HG02973 (cell line): Measurements from ENCODE around the gene DUS1L.

Experiments
- ATAC-seq: cut with Tn5 transposase; IDR thresholded peaks from one replicate; pipeline ENCODE4 v1.9.1; 2021; ENCODE audit warnings: moderate library complexity; ENCODE audit not compliant: unreplicated experiment

DUS1L gene

DNA sequence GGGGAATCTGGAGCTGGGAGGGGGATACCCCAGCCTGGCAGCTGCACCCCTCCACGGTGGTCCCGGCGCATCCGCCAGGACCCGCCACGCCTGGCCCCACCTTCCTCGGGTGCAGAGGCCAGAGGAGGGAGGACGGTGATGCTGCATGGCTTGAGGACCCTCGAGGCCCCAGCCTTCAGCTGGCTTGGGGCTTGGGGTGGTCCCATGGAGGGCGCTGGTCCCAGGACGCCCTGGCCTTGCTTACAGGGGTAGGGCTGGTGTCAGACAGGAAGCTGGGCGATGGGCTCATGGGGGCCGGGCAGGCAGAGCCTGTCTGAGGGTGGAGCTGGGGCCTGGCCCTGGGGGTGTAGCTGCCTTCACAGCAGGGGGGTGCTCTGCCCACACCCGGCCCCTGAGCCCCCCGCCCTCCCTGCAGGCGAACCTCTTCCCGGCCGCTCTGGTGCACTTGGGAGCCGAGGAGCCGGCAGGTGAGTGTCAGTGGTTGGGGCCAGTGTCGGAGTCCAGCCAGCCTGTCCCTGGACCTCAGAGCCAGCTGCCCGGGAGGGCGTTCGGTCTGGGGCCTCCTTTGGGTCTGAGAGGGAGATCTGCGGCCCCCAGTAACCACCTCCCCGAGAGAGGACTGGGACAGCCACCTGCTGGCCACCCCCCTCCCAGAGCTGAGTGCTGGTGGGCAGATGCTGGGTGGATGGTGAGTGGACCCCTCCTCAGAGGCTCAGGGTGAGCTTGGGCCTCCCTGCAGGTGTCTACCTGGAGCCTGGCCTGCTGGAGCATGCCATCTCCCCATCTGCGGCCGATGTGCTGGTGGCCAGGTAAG, 49.3 kb downstream of the DUS1L start:
- no peak for ATAC-seq

DNA sequence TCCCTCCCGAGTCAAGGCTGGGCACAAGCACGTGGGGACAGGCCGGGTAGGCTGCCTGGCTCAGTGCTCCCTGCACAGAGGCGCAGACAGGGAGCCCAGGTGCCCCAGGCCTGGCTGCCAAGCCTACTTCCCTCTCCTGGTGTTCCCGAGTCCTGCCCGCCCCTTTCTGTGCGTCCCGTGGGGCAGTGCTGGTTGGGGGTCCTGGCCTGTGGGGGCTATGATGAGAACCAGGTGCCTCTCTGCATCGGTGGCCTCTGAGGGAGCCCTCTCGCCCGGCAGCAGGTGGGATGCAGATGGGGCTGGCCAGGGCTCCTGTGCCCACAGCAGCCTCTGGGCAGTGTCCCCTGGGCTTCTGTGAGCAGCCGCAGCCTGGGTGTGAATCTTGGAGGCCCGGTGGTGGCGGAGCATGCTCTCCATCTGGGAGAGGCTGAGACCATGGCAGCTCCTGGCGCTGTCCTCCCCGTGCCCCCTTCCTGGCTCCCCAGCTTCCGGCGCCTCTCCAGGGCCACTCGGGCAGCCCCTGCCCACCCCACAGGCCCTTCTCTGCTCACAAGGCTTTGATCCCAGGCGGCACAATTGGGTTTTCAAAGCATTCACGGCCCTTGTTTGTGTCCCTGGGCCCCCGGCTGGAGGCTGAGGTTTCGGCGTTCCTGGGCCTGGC, 50.2 kb downstream of the DUS1L start:
- no peak for ATAC-seq

DNA sequence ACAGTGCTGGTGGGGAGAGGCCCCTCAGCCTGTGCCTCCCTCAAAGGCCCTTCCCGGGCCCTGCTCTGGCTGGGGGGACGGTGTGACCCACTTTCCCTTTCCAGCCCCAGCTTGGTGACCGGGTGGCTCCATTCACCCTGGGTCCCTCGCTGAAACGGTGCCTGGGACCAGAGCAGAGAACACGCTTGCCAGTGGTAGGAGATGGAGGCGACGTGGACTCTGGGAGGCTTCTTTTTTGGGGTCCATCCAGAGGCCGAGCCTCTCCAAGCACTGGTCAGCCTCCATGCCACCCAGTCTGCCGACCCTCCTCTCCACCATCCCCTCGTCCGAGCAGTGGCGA, 50.7 kb downstream of the DUS1L start:
- no peak for ATAC-seq

DNA sequence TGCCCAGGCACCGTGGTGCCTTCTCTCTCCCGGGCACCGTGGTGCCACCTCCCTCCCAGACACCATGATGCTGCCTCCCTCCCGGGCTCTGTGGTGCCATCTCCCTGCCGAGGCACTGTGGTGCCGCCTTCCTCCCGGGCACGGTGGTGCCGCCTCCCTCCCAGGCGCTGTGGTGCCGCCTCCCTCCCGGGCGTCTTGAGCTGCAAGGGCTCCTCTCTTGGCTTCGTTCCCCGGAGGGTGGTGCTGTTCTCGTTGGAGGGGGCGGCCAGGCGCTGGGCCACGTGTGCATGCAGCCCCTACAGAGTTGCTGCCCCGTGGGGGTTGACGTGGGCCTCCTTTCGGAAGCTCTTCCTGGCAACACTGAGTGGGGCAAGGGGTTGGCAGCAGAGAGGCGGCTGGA, 51.2 kb downstream of the DUS1L start:
- no peak for ATAC-seq

DNA sequence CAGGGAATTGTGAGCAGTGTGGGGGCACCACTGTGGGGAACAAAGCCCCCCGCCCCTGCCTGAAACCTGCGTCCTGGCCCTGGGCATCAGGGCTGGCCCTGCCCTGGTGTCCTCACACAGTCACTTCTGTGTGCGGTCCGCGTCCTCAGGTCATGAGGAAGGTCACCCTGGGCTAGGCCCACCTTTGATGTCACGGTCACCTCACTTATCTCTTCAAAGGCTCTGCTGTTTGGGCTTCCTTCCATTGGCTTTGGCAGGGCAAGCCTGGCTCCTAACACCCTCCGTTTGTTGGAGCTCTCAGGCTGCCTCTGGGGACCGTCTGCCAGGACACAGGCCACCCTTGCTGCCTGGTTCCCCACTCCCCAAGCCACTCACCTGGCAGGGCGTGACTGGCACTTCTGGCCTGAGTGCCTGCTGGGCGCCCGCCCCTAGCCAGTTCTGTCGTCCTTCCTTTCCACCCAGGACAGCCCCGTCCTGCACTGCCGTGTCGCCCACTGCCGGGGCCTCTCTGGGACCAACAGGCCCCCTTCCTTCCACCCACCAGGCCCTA, 51.8 kb downstream of the DUS1L start:
- no peak for ATAC-seq

DNA sequence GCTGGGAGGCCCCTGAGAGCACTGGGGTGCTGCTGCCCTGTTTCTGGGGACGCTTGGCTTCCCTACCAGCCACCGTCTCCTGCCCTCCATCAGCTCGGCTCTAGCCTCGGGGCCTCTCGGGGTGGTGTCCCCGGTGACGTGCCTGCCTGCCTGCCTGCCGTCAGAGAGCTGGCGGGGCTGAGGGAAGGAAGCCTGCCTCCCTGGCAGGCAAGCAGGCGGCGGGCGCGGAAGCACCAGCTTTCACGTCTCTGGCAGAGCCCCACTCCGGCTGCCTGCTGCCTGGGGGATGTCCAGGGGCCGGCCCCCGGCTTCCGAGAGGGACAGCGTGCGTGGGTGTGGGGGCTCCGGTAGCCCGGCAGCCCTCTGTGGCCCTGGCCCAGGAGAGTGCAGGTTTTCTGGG, 52.3 kb downstream of the DUS1L start:
- ATAC-seq: no peak

DNA sequence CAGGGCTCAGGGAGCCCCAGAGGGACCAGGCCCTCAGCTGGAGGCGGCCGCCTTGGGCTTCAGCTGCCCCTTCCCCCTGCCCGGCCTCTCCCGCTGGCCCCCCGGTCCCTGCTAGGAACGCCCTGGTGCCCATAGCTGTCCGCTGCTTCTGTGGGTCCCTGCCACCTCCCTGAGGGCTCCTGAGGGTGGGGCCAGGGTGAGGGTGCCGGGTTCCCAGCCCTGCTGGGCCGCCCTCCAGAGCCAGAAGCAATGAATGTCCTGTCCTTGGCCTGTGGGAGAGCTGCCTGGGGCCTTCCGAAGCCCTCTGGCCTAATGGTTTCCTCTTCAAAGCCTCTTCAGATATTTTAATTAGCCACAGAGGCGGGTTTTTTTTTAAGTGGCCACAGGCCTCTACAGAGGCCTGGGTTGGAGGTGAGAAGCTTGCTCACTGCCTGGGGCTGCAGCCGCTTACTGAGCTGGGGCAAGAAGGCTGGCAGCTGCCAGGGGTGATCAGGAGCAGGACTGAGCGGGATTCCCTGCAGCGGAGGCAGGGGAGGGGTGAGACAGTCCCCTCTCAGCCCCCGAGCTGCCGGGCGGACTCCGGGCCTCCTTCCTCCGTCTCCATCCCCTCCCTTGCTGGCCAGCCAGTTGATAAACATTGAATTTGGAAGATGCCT, 52.8 kb downstream of the DUS1L start:
- no peak for ATAC-seq

DNA sequence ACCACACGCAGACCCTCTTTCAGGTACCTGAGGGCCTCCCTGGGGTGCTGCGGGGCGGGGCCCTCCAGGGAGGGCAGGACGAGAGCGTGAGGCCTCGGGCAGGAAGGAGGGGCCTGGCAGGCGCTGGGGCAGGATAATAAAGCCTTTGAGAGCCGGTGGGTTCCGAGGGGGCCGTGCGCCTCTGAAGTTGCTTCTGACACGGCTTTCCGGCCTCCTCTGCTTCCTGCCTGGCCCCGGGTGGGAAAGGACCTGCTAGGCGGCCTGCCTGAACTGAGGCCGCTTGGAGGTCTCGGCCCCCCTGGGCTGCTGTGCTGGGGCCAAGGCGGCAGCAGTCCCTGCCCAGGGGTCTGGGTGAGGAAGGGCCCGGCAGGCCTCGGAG, 53.4 kb downstream of the DUS1L start:
- no peak for ATAC-seq

DNA sequence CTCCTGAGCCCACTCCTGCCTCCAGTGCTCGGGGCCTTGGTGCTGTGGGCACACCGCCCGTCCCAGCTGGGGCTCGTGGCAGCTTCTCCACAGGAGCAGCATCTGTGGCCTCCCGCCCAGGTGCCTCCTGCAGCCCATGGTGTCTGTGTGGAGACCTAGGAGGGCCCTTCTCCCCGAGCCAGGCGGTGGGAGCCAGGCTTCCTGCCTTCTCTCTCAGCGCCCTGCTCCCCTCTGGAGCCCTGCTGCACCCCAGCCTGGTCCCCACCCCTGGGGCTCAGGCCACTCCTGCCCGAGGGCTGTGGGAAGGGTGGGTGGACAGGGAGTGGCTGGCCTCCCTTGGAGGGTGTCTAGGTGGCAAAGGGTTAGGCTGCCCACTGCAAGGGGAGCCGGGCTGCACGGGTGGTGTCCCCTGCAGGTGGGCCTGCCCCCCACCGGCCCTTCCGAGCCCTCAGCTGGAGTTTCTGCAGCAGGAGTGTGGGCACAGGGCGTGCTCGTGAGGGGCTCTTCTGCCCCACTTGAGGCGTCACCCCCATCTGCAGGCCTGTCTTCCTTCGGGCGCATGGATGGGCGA, 53.9 kb downstream of the DUS1L start:
- no peak for ATAC-seq

DNA sequence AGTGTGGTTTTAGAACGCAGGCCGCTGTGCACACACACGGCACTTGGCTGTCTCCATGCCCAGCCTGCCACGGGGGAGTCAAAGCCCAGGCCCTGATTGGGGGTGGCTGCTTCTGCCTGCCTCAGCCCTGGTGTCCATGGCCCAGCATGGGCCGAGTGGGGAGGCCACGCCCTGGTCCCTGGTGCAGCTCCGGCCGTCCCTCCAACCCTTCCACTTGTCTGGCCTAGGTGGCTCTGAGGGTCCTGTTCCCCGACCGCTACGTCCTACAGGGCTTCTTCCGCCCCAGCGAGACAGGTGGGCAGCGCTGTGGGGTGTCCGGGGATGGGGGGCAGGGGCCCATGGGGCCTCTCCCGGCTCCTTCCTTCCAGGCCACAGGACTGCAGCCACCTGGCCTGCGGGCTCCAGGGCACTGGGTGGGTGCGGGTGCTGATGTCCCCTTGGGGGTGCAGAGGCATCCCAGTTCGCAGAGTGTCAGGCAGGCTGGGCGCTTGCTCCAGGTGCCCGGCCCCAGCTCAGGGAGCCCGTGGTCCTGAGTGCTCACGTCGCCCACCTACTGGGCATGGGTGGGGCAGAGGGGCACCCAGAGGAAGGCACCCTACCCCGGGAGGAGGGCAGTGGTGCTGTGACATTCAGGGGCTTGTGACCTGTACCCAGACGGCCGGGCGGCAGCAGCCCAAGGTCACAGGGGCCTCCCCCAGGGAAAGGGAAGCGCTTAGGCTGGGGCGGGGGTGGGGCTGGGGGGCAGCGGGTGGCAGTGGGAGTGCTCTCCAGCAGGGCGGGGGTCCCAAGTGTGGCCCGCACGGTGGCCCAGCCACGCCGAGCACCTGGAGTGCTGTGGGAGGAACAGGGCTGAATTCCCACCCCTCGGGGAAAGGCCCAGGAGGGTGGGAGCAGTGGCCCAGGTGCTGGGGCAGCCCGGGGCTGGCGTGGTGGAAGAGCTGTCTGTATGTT, 54.8 kb downstream of the DUS1L start:
- no peak for ATAC-seq

DNA sequence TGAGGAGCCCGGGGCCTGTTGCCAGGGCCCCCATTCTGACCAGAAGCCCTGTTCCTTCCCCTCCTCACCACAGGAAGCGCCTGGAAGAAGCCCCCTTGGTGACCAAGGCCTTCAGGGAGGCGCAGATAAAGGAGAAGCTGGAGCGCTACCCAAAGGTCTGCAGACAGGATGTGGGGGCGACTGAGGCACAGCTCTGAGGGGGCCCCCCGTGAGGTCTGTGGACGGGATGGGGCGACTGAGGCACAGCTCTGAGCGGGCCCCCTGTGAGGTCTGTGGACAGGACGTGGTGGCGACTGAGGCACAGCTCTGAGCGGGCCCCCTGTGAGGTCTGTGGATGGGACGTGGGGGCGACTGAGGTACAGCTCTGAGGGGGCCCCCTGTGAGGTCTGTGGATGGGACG, 56.2 kb downstream of the DUS1L start:
- no peak for ATAC-seq

DNA sequence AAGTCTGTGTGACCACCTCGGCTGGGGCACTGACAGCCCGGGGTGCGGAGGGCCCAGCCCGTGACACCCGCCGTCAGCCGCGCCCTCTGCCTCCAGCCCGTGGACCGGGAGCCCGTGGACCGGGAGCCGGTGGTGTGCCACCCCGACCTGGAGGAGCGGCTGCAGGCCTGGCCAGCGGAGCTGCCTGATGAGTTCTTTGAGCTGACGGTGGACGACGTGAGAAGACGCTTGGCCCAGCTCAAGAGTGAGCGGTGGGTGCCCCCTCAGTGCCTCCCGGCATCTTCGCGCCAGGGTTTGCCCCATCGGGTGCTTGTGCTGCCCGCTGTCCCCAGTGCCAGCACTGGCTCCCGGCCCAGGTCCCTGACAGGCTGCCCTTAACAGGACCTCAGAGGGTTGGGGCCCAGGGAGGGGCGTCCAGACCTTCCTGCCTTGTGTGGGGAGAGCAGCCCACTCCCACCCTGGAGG, 56.6 kb downstream of the DUS1L start:
- ATAC-seq: no peak

DNA sequence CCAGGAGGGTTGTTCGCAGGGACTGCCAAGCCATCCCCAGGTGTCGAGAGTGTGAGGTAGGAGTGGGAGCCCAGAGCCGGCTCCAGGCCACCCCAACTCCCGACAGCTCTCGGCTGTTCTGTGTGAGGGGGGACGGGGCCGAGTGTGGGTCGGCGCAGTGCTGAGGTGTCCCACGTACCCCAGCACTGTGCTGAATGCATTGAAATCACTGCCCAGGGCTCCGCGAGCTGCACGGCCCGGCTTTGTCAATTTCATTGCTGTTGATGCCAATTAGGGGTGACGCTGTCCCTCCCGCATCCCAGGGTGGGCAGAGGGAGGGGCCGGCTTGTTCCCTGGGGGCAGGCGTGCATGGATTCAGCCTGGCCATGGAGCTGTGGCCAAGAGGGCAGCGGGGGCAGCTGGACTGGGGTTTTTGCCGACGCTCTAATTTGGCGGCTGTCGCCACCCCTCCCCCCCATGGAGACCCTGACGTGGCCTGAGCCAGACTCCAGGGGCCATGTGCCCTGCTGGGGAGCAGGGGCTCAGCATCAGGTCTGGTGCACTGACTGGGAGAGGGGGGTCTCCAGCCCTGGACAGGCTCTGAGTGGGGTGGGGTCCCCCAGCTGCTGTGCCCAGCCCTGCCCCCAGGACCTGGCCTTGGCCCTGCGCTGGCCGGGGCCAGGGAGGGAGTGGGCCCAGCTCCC, 57.2 kb downstream of the DUS1L start:
- ATAC-seq: no peak
